Ishikawa (cell line): ENCODE measurements around the gene CCDC187.

ENCODE experiments used
- EGR1 ChIP-seq: IDR thresholded peaks from 2 replicates; pipeline ENCODE4 v1.6.1; 2012
- EP300 ChIP-seq: IDR thresholded peaks from 2 replicates; pipeline ENCODE4 v1.6.1; 2012; ENCODE audit warnings: borderline replicate concordance
- FOXM1 ChIP-seq: IDR thresholded peaks from 2 replicates; pipeline ENCODE4 v1.6.1; 2012; ENCODE audit warnings: low read depth, borderline replicate concordance
- RAD21 ChIP-seq: IDR thresholded peaks from 2 replicates; pipeline ENCODE4 v1.6.1; 2012; ENCODE audit warnings: low read depth
- TCF12 ChIP-seq: IDR thresholded peaks from 2 replicates; pipeline ENCODE4 v1.6.1; 2012; ENCODE audit warnings: low read depth
- TEAD4 ChIP-seq: IDR thresholded peaks from 2 replicates; pipeline ENCODE4 v1.6.1; 2012
- YY1 ChIP-seq: IDR thresholded peaks from 2 replicates; pipeline ENCODE4 v1.6.1; 2012; ENCODE audit warnings: low read depth

GRCh38 chr9:136259517-136259813, 44.4 kb downstream of the CCDC187 start:
- TF ChIP-seq EGR1: no peak
- TF ChIP-seq FOXM1: no peak
- TF ChIP-seq EP300: no peak
- no peak for TF ChIP-seq TCF12
- no peak for TF ChIP-seq YY1
- TF ChIP-seq TEAD4: no peak
- no peak for TF ChIP-seq RAD21
